SU-DHL-6 (cell line): ENCODE results near the gene SRPK2.

Experiments used
- H2AFZ ChIP-seq: fragments of 200-600 bp; sonication (generic); 2 replicates; pipeline ENCODE4 v1.6.1; 2014; ENCODE audit warnings: low read depth, mild to moderate bottlenecking, moderate library complexity, mixed read lengths, antibody characterized with exemption, low read length; ENCODE audit not compliant: severe bottlenecking
- H3F3A ChIP-seq: fragments of 200-600 bp; shearing (Covaris generic); 2 replicates; pipeline ENCODE4 v1.6.0; 2016; ENCODE audit warnings: antibody characterized with exemption, mild to moderate bottlenecking; ENCODE audit not compliant: insufficient read depth
- H3K27ac ChIP-seq: fragments of 200-600 bp; sonication (generic); 2 replicates; pipeline ENCODE4 v1.5.1; 2016; ENCODE audit warnings: low read depth, mild to moderate bottlenecking, low read length, moderate library complexity, mixed read lengths
- H3K27me3 ChIP-seq: fragments of 200-600 bp; sonication (generic), shearing (Covaris generic); 2 replicates; pipeline ENCODE4 v1.6.0; 2014; ENCODE audit warnings: mild to moderate bottlenecking, low read length
- H3K36me3 ChIP-seq: fragments of 200-600 bp; sonication (generic); 2 replicates; pipeline ENCODE4 v1.6.1; 2014; ENCODE audit warnings: mild to moderate bottlenecking, low read length, mixed read lengths
- H3K4me2 ChIP-seq: fragments of 300-600, 200-600 bp; shearing (Covaris generic), sonication (generic); 2 replicates; pipeline ENCODE4 v1.6.0; 2014; ENCODE audit warnings: low read length, low read depth, mild to moderate bottlenecking; ENCODE audit not compliant: poor library complexity, severe bottlenecking
- H3K4me3 ChIP-seq: fragments of 200-600 bp; sonication (generic); 2 replicates; pipeline ENCODE4 v1.5.1; 2014; ENCODE audit warnings: antibody characterized with exemption, low read length, mild to moderate bottlenecking, mixed read lengths; ENCODE audit not compliant: insufficient read depth, poor library complexity, severe bottlenecking
- H3K79me2 ChIP-seq: fragments of 200-600 bp; sonication (generic); 2 replicates; pipeline ENCODE4 v1.6.1; 2014; ENCODE audit warnings: mild to moderate bottlenecking, low read length, moderate library complexity; ENCODE audit not compliant: insufficient read depth
- H3K9ac ChIP-seq: fragments of 200-600 bp; sonication (generic); 2 replicates; pipeline ENCODE4 v1.7.0; 2014; ENCODE audit warnings: mild to moderate bottlenecking, low read length
- H3K9me2 ChIP-seq: fragments of 200-600 bp; sonication (generic); replicated peaks from 2 replicates; pipeline ENCODE4 v1.6.1; 2014; ENCODE audit warnings: low read length; ENCODE audit not compliant: insufficient read depth
- H3K9me3 ChIP-seq: fragments of 200-600 bp; sonication (generic); 2 replicates; pipeline ENCODE4 v1.6.1; 2014; ENCODE audit warnings: low read length, mixed read lengths; ENCODE audit not compliant: insufficient read depth
- H4K20me1 ChIP-seq: fragments of 200-600 bp; sonication (generic); 2 replicates; pipeline ENCODE4 v1.6.1; 2014; ENCODE audit warnings: low read depth, mild to moderate bottlenecking, antibody characterized with exemption, low read length, moderate library complexity, mixed read lengths
- EZH2phosphoT487 ChIP-seq: fragments of 200-600 bp; sonication (generic), shearing (Covaris generic); conservative IDR thresholded peaks from 2 replicates; pipeline ENCODE4 v1.6.1; 2018; ENCODE audit warnings: mild to moderate bottlenecking, antibody characterized with exemption, low read length, moderate library complexity, mixed read lengths
- TF ChIP-seq, protein P1 (sequence below): fragments of 200-600 bp; sonication (generic); IDR thresholded peaks from one replicate; pipeline ENCODE4 v1.5.1; 2017; ENCODE audit warnings: antibody characterized with exemption, mild to moderate bottlenecking, low read length, moderate library complexity; ENCODE audit not compliant: insufficient read depth, poor library complexity, severe bottlenecking

Gene SRPK2

DNA sequence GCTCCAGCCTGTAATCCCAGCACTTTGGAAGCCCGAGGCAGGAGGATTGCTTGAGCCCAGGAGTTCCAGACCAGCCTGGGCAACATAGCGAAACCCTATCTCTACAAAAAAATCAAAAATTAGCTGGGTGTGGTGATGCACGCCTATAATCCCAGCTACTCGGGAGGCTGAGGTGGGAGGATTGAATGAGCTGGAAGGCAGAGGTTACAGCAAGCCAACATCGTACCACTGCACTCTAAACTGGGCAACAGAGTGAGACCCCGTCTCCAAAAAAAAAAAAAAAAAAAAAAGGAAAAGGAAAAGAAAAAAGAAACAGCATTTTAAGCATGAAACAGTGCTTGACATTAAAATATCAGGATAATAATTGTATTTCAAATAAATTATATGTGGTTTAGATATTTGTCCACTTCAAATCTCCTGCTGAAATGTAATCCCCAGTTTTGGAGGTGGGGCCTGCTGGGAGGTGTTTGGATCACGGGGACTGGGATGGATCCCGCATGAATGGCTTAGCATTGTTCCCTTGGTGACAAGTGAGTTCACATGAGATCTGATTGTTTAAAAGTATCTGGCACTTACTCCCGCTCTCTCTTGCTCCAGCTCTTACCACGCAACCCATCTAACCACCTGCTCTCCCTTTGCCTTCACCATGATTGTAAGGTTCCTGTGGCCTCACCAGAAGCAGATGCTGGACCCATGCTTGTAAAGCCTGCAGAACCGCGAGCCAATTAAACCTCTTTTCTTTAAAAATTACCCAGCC, 103.4 kb downstream of the SRPK2 start:
- 0 out of 2 replicates have a peak, but pooled peaks cover 4% of the 10 kb centered on the region for H3K79me2 ChIP-seq
- H3K4me3 ChIP-seq = no peak overlapping the region
- H3K9ac ChIP-seq = no peak overlapping the region
- no peak overlapping the region for H3K4me2 ChIP-seq
- no peaks in the 10 kb centered on the region for H3K36me3 ChIP-seq
- no peaks in the 10 kb centered on the region for H4K20me1 ChIP-seq
- H3F3A ChIP-seq = no peaks in the 10 kb centered on the region
- no peaks in the 10 kb centered on the region for H3K9me3 ChIP-seq
- H3K9me2 ChIP-seq = no peaks in the 10 kb centered on the region
- no peak overlapping the region for H2AFZ ChIP-seq
- no peaks in the 10 kb centered on the region for H3K27me3 ChIP-seq
- TF ChIP-seq, protein P1, sequence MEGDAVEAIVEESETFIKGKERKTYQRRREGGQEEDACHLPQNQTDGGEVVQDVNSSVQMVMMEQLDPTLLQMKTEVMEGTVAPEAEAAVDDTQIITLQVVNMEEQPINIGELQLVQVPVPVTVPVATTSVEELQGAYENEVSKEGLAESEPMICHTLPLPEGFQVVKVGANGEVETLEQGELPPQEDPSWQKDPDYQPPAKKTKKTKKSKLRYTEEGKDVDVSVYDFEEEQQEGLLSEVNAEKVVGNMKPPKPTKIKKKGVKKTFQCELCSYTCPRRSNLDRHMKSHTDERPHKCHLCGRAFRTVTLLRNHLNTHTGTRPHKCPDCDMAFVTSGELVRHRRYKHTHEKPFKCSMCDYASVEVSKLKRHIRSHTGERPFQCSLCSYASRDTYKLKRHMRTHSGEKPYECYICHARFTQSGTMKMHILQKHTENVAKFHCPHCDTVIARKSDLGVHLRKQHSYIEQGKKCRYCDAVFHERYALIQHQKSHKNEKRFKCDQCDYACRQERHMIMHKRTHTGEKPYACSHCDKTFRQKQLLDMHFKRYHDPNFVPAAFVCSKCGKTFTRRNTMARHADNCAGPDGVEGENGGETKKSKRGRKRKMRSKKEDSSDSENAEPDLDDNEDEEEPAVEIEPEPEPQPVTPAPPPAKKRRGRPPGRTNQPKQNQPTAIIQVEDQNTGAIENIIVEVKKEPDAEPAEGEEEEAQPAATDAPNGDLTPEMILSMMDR = no peak
- TF ChIP-seq EZH2phosphoT487 = no peak
- no peak overlapping the region for H3K27ac ChIP-seq

DNA sequence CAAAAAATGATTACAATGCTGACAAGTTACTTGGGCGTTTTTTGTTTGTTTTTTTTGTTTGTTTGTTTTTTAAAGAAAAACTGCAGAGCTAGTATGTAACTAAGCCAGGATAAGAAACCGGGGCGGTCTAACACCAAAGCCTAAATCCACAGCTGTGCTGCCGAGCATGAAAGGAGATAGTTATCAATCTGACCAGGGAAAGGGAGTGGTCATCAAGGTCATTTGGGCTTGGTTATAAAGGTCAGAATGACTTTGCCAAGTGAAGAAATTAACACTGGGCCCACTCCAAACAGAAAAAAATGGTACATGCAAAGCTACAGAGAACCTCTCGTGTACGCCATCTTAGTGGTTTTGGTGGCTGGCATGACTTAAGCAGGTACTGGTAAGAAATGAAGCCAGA, 104.7 kb downstream of the SRPK2 start:
- no peaks in the 10 kb centered on the region for H3K36me3 ChIP-seq
- no peak overlapping the region for H2AFZ ChIP-seq
- H3K27me3 ChIP-seq = no peaks in the 10 kb centered on the region
- H3K9me2 ChIP-seq = no peaks in the 10 kb centered on the region
- no peak overlapping the region for H3K27ac ChIP-seq
- H3K4me3 ChIP-seq = no peak overlapping the region
- H4K20me1 ChIP-seq = peaks cover 6% of the 10 kb centered on the region; the same call in 1 of the 2 replicates
- no peaks in the 10 kb centered on the region for H3F3A ChIP-seq
- H3K9me3 ChIP-seq = no peaks in the 10 kb centered on the region
- no peak overlapping the region for H3K9ac ChIP-seq
- H3K4me2 ChIP-seq = no peak overlapping the region
- TF ChIP-seq EZH2phosphoT487 = no peak
- TF ChIP-seq, protein P1 = no peak
- 0 out of 2 replicates have a peak, but pooled peaks cover 4% of the 10 kb centered on the region for H3K79me2 ChIP-seq

DNA sequence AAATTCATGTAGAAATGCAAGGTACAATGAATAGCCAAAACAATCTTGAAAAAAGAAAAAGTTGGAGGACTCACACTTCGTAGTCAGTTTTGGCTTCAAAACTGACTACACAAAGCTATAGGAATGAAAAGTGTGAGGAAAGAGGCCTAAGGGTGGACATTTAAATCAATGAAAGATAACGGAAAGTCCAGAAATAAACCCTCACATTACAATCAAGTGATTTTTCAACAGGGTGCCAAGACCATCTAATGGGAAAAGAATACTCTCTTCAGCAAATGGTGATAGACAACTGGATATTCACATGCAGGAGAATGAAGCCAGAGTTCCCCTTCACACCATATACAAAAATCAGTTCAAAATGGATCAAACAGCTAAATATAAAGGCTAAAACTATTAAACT, 106.8 kb downstream of the SRPK2 start:
- no peak overlapping the region for H2AFZ ChIP-seq
- H3K27me3 ChIP-seq = no peaks in the 10 kb centered on the region
- H3F3A ChIP-seq = no peaks in the 10 kb centered on the region
- no peaks in the 10 kb centered on the region for H3K9me3 ChIP-seq
- H3K4me2 ChIP-seq = no peak overlapping the region
- H3K4me3 ChIP-seq = no peak overlapping the region
- H3K79me2 ChIP-seq = 0 out of 2 replicates have a peak, but pooled peaks cover 4% of the 10 kb centered on the region
- no peaks in the 10 kb centered on the region for H3K9me2 ChIP-seq
- H3K9ac ChIP-seq = no peak overlapping the region
- peaks cover 6% of the 10 kb centered on the region; the same call in 1 of the 2 replicates for H4K20me1 ChIP-seq
- TF ChIP-seq, protein P1 = no peak
- TF ChIP-seq EZH2phosphoT487 = no peak
- H3K36me3 ChIP-seq = no peaks in the 10 kb centered on the region
- H3K27ac ChIP-seq = no peak overlapping the region
